ENCODE data around the gene LCE6A.

LCE6A gene

DNA sequence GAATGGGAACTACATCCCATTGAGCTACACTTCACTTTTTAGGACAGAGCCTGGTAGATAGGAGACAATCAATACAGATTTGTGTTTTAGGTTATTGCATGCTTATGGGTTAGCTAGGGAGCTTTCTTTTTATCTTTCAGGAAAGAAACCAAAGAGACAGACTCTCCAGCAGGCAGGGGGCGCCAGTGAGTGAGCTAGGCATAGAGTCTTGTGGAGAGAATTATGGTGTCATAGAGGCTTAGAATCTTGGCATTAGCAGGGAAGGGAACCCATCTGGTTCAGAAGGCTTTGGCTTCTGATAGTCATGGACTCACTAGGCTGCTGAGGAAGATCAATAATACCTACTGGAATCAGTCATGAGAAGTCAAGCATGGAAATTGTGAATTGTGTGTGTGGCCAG lies 35.4 kb downstream of the LCE6A start, which contains the start of gene SMCP:
SMCP (plus strand) TSS at position 281 of the 400 bp plus-strand sequence. CDS start 6,101 bp downstream, outside the sequence.
- no peak for DNase-seq

DNA sequence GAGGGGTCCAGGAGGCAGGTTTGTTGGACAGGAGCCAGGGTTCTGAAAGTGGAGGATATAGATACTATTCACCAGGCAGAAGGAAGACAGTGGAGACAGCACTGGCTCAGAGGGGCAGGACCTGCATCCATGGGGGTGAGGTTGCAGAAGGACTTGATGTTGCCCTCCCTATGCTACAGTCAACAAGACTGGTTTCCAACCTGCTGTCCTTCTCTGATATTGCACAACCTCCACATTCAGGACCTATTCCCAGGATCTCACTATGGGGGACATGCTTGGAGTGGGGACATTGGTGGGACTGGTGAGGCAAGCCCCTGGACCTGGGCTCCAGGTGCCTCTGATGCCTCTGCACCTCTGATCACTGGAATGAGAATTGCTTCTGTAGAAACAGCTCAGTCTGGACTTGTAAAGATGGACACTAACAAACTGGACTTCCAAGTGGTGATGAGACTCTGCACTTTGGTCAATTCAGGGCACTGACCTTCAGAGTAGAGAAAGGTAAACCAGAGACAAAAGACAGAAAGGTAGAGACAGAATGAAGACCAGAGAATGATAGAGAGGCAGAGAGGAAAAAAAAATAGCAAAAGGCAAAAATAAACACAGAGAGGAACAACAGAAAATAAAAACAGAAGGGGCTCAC lies 37.0 kb downstream of the LCE6A start:
- no peak for DNase-seq

DNA sequence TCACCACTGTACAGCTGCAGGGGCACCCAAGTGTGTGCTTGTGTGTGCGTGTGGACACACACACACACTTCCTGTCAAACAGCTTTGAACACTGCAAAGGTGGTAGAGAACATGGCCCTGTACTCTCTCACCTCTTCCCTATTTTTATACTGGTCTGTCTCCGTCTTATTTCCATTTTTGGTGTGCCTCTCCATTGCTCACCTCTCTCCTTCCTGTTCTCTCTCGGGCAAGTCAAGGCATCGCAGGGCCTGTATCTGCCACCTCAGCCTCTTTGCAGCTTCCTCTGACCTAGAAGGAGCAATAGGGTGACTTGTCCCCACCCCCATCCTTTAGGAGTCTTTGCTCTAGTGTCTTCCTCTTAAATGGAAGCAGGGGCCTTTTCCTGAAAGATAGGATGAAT lies 37.7 kb downstream of the LCE6A start:
- no peak for DNase-seq

DNA sequence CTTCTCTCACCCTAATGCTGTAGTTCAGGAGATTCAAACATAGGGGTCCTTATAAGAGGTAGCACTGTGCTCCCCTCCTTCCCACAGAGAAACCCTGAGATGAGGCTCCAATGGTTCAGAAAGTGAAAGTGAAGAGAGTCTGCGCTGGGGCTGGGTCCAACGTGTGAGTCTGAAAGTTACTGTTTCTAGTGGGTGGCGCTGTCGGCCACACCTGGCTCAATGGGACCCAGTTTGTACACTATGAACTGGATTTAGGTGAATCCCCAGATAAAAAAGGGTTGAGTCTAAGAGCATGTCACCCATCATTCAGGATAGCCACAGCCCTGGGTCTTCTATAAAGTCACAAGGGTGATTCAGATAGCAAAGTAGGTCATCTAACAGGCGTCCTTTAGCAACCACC lies 38.3 kb downstream of the LCE6A start:
- DNase-seq = no peak

DNA sequence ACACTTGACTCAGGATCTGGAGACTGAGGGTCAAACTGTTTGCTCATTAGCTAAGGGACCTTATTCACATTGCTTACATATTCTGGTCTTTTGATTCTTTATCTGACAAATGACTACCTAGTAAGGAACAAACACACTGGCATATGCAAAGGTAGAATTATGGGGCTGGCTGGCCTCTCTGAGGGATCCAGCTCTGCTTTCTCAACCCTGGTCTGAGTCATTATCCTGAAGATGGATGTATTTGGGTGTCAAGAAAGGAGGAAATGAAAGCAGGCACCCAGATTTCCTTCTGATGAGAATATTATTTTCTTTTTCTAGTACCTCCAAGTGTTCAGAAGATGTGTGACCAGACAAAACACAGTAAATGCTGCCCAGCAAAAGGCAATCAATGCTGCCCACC lies 41.4 kb downstream of the LCE6A start:
- no peak for DNase-seq

DNA sequence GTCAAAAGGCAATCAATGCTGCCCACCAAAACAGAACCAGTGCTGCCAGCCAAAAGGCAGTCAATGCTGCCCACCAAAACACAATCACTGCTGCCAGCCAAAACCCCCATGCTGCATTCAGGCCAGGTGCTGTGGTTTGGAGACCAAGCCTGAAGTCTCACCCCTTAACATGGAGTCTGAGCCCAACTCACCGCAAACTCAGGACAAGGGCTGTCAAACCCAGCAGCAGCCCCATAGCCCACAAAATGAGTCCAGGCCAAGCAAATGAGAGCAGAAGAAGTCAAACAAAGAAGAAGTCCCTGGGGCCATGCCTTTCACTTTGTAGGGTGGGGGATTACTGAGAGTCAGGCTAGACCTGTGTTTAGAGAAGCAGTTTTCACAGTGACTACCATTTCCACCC lies 41.9 kb downstream of the LCE6A start:
- DNase-seq = no peak

DNA sequence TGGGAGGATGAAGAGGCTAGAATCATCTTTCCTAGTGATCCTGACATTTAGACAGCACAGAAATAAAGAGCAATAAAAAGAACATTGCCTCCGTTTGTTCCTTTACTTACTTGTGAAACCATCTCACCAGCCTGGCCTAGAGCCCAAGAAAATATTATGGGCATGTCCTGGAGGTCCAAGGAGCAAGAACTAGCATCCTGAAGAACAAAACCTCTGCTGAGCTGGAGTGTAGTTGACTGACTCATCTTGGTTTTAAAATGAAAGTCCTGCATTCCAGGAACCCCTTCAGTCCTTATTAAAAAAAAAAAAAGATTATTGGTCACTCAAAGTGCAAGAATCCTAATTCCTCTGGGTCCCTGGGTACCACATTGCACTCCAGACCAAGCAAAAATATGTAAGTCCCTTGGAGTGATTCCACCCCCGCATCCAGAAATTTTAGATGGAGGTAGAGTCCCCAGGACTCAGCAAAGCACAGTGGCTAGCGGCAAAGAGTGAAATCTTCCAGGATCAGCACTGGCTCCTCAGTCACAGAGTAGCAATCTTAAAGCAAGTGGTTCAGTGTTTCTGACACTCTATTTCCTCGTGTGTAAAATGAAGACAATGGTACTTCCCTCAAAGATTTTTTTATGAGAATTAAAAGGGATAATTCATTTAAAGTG lies 42.4 kb downstream of the LCE6A start:
- no peak for DNase-seq

DNA sequence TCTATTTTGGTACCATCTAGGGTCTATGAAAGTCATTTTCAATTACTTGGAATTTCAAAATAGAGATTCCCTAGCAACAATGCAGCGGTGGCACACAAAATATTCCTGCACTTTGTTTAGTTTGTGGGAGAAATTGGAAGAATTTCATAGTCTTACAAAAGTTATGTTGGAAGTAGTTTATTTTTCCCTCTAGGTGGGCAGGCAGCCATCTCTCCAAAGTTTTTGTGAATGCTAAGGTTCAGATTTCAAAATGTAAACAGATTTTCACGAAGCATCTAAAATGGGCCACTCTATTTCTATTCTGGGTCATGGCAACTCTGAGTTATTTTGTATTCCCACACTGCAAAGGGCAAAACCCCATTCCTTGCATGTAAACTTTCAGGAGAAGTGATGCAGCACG lies 43.4 kb downstream of the LCE6A start:
- DNase-seq = no peak

DNA sequence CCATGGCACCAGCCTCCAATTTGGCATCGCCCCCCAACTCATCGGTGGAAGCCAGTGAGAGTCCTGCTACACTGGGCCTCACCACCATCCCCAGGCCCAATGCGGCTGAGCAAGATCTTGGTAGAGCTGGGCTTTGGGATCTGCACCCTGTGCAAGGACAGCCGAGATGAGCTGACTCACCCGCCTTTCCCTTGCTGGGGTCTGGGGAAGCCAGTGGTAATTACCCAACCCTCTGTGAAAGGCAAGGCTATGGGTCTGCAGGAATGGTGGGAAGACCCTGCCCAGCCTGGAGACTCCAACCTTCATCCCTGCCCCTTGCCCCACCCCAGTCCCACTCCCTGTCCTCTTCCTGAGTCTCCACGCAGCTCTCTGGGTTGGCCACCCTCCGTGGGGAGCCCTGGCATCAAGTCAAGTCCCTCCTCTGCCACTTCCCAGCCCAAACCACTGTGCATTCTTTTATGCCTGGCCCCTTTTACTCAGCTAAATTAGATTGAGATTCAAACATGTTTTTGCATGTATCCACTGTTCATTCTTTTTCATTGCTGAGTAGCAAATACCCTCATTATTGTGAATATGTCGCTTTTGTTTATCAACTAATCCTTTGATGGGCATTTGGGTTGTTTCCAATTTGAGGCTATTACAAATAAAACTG lies 44.2 kb downstream of the LCE6A start:
- DNase-seq = no peak

DNA sequence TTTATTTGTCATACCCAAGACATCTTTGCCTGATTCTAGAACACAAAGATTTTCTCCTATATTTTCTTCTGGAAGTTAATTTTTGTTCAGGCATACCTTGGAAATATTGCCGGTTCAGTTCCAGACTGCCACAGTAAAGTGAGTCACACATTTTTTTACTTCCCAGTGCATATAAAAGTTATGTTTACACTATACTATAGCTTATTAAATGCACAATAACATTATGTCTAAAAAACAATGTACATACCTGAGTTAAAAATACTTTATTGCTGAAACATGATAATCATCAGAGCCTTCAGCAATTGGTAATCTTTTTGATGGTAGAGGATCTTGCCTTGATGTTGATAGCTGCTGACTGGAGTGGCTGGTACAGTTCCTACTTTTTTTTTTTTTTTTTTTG lies 45.5 kb downstream of the LCE6A start:
- DNase-seq = no peak
